GM18505 (cell line): ENCODE measurements around the gene PKNOX2.

Experiments
- ATAC-seq: cut with Tn5 transposase; IDR thresholded peaks from one replicate; pipeline ENCODE4 v1.9.1; 2021; ENCODE audit not compliant: unreplicated experiment
- POLR2A ChIP-seq: IDR thresholded peaks from 4 replicates; pipeline ENCODE4 v1.6.1; 2011; ENCODE audit warnings: borderline replicate concordance; ENCODE audit not compliant: insufficient read depth, insufficient read length; ENCODE audit errors: extremely low read depth

The PKNOX2 gene

DNA sequence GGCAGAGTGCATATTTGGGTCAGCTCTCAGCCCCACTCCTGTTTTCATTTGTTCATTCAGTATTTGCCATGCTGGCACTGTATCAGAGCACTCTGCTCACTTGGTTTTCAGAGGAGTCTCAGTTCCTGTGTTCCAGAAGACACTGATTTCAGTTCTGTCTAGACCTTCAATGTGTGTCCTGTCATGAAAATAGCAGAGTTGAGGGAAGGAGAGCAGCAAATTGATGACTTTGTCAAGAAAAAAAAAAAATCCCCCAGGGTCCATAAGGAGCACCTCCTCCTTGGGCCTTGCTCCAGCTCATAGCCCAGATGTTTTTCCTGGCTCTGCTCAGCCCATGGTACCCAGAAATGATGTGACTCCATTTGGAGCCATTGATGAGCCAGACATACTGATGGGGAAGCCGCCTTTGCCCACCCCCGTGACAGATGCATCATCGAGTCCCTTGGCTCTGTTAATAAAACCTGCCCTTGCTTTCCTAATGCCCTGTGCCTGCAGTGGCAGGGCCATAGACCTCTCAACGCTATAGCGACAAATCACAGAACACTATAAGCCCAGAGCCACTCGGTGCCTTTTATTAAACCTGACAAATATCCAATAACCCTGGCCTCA lies 107.0 kb downstream of the PKNOX2 start:
- TF ChIP-seq POLR2A = no peak
- ATAC-seq = no peak

DNA sequence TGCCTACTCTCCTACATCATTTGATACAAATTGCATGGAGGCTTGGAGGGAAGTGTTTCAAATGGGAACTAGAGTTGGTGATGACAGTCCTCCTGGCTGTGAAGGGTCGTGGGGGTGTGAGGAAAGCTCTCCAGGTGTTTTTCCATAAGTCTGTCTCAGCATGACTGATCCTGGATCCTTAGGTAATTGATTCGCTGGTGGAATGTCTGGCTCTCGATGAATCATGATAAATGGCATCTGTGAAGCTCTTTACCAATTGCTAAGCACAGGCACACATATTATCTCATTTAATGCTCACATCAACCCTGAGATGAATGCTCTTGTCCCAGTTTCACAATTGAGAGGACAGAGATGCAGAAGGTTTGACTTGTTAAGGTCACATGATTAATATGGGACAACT lies 107.5 kb downstream of the PKNOX2 start:
- no peak for ATAC-seq
- TF ChIP-seq POLR2A = no peak

DNA sequence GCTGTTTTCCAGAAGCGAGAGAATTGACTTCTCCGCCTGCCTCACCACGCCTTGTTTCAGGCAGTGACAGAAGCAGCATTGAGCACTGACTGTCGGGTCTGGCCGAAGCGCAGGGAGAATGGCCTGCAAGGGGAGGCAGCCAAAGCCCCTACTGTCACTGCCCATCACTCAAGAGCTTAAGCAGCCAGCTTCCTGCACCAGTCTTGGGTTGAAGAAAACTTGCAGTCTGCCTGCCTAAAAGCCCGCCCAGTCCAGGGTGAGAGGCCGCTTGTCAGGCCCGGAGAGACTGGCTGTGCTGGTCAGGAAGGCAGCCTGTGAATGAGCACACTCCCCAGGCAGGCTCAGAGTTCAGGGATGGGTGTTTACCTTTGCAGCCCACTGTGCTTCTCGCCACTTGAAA lies 108.3 kb downstream of the PKNOX2 start:
- TF ChIP-seq POLR2A = no peak
- no peak for ATAC-seq

DNA sequence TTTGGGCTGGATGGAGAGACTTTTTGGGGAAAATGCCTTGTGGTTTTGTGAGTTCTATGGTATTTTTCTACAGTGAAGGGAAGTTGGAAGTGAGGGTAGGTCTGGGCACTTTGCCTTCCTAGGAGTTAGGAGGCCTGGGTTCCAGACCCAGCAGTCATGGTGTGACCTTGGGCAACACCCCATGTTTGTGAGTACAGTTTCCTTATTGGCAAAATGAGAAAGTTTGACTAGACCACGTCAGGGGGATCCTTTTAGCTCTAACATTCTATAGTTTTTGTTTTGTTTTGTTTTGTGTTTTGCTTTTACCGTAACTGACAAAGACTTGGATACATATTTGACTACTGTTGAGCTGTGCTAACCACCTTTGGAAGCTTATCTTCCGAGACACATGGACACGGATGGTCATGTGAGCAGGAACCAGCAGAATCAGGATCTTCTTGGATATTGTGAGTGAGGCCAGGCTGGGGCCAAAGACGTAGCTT lies 109.0 kb downstream of the PKNOX2 start:
- ATAC-seq = no peak
- no peak for TF ChIP-seq POLR2A

DNA sequence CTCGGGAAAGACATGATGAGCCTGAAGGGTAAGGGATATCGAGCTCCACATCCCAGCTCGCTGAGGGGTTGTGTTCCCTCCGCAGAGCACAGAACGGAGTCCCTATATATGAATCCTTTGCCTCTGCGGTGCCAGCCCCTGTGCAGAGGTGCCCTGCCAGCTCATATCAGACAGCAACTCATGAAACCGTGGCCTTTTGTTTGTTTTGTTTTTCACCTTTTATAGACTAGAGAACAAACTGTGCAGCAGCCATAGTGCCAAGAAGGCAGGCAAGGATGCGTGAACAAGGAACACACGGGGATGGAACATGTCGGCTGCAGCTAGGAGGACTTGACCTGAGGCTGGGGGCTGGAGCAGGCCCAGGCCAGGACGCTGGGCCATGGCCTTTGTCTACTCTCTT lies 109.8 kb downstream of the PKNOX2 start:
- TF ChIP-seq POLR2A = no peak
- ATAC-seq = no peak

DNA sequence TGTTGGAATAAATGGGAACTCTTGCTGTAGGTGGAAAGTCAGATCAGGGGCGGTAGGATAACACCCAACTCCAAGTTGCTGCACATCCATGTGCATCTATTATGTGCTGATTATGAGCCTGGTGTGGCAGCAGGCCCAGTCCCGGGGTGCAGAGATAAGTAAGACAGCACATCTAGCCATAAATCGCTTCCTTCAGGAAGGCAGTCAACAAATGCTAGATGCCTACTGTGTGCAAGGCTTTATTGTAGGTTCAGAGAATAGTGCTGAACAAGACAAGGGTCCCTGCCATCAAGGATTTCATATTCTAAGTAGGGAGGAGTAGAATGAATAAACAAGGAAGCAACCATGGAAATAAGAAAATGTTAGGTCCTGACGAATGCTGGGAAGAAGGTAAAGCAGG lies 110.2 kb downstream of the PKNOX2 start:
- no peak for TF ChIP-seq POLR2A
- ATAC-seq = no peak

DNA sequence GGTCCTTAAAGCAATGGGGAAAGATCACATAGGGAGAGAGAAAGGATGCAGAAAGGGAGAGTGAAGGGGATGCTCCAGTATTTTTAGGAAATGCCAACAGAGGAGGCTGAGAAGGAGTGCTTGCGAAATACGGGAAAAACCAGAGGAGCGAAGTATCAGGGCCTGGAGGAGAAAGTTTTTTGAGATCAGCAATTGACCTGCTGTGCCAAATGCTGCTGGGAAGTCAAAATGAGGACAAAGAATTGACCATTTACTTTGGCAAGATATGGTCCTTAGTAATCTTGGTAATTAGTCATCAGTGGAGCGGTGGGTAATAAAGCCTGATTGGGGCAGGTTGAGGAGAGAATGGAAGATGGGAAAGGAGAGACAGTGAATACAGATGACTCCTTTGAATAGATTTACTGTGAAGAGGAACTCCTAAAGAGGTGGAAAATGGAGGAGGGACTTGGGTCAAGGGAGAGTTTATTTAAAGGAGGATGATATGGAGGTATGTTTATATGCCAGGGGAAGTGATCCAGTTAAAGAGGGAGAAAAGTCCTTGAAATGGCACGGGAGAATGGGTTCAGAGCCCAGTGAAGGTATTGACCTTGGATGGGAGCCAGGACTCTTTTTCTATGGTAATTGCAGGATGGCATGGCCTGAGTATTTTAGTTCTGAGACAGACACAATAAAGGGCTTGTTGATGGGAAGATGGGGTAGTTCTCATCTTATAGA lies 111.5 kb downstream of the PKNOX2 start:
- no peak for ATAC-seq
- TF ChIP-seq POLR2A = no peak

DNA sequence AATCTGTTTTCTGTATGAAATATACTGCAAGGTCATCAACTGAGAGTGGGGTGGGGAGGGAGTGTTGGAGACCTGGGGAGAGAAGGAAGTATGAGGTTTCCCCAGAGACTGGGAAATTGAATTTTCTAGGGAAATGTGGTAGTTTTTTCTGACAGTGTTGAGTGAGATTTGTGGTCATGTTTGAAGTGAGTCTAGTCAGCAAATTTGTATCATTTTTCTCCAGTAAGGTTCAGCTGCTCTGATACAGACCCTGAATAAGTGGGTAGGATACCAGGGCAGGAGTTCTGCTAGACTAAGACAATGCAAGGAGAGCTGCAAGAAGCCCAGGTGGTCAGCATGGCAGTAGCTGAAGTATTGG lies 112.0 kb downstream of the PKNOX2 start:
- TF ChIP-seq POLR2A = no peak
- ATAC-seq = no peak

DNA sequence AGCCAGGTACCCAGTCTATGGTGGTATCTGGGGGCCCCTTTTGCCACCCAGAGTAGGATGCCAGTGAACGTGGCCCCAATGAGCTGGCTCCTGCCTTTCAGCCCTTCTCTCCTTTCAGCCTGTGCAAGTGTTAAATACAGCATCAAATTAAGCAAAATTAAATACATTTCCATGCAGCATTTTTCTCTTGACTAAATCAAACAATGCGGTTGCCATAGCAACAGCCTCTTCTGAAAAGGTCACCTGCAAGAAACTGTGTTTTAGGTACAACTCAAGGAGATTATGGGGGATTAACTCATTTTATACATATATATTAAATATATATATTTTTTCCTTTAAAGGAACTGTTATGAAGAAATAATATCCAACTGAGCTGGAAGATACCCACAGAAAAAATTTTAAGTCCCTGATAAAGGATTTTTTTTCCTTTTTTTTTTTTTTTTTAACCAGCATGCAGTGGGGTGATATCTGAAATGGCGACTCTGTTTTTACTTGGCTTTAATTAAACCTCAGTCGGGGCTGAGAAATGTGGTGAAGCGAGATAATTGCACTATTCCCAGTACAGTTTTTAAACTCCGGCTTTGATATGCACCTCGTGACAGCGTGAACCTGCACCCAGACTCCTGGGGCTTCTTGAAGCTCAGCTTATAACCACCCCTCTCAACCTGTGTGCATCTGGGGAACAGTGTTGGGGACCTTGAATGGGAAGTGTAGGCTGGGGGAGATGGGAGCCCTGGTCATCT lies 115.3 kb downstream of the PKNOX2 start:
- no peak for TF ChIP-seq POLR2A

DNA sequence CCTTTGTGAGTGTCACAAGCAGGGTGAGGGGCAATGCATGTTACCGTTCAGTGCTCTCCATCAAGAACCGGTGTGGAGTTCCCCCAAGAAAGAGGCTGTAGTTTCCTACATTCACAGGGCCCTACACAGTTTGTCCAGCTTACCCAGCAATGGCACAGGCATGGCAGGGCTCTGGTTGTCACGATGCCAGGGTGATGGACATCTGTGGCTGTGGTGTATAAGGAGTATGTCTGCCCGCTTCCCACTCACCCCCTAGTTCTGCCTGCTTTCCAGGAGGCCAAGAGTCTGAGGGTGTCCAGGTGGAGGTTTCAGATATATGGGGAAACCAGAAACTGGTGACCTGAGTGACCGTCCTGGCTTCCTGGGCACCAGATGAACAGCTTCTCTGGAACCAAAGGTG lies 116.1 kb downstream of the PKNOX2 start:
- TF ChIP-seq POLR2A = no peak
- no peak for ATAC-seq

More for the DNA sequence above, 115.3 kb downstream of the PKNOX2 start:
- ATAC-seq = no peak

DNA sequence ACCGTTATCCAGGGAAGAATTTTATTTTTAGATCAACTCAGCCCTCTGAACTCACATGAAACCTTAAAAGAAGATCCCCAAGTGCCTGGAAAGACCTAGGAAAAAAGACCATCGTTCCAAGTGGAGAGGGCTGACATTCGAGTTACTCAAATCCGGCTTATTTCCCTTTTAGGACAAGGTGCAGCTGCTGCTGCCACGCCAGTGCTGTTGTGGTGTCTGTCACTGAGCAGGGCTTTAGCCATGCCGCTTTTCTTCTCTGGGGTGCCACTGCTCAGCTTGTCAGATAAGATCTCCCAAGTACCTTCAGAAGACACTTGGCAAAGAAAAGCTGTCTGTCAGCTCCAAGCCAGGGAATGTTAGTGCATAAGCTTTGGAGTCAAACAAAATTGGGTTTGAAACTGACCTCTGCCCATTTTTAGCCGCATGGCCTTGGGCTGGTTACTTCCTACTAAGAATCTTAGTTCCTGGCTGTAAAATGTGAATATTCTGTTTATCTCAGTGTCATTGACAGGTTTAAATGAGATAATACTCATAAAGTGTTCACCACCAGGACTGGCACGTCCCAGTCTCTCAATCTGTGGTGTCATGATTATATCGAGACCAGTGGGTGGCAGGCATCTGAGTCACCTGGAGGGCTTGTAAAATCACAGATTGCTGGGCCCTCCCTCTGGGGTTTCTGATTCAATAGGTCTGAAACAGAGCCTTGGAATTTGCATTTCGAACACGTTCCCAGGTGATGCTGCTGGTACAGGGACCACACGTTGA lies 117.5 kb downstream of the PKNOX2 start:
- ATAC-seq = no peak
- no peak for TF ChIP-seq POLR2A

DNA sequence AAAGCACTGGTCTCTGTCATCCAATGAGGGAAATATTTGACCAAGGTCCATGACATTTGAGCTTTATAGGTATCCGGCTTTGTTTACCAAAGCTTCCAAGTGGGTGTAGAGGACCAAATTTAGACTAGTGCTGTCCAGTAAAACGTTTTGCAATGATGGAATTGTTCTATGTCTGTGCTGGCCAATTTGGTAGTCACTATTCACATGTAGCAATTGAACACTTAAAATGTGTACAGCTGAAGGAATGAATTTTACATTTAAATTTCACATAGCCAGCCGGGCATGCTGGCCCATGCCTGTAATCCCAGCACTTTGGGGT lies 118.0 kb downstream of the PKNOX2 start:
- no peak for TF ChIP-seq POLR2A
- ATAC-seq = no peak

DNA sequence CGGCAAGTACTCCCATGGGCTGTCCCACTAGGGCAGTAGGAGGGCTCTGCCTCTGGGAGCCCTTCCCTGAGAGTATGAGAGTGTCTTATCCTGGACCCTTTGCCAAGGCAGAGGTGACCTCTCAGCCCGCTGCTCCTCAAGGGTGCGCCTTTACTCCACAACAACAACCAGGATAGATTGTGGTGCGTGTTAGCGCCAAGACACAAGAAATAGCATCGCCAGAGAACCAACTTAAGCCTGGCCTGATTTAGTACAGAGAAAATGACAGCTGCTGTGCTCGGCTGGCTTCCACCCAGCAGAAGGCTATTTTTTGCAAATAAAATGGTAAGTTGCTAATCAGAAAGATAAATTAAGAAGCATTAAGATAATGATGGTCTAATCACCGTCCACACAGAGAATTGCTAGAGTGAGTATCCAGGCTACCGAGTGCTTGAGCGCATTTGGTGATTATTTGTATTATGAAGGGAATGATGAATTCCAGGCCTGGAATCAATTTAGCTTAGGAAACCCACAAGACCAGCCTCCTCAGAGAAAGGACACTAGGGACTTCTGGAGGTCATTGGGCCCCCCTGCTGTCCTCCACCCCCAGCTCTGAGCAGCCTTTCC lies 119.8 kb downstream of the PKNOX2 start:
- ATAC-seq = no peak
- no peak for TF ChIP-seq POLR2A
